ENCODE data around the gene GCNT1. TPM values are rescaled to one million over a fixed set of nuclear protein-coding genes. Genes with fewer than 3 reads are reported as not detected.

GCNT1 gene
- total and polyA plus RNA-seq, 2 of the 13 experiments (the other 11 are each of a cell fraction or from before 2014, with no cell fraction given) = 0.55 to 1.7 TPM

DNA sequence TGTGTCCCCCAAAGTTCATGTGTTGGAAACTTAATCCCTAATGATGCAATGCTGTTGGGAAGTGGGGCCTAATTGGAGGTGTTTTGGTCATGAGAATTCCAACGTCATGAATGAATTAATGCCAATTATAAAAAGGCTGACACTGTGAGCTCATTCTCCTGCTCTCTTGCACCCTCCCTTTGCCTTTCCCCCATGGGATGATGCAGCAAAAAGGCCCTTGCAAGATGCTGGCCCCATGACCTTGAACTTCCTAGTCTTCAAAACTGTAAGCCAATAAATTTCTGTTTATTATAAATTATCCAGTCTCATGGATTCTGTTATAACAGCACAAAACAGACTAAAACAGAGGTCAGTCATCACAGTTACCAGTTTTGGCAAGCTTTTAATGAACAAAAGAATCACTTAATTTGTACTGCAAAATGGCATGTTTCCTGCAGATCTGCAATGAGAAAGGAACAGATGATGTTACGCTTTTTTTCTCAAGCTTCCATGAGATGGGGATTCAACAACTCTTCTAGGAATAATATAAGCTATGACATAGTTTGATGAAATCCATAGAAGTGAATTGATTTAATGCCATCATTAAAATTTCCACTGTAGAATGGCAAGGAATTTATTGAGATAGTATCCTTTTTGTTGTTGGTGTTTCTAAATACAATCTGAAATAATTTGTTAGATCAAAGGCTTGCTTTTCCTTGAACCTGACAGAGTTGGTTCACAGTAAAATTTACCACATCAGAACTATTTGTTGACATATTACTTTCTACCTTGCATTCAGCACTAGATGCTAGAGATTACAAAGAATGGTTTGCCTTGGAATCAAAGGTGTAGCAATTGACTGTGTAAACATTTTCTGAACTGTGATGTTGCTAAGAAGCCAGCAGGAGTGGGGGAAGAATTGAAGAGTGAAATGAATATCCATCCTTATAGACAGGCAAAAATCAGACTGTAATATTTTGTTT lies 35.5 kb upstream of the GCNT1 start (continued):
- TF ChIP-seq ZNF639 (CRISPR knock-in tag; conservative IDR thresholded peaks at IDR 0.05) = no peak
- TF ChIP-seq NCOA1 (CRISPR knock-in tag; IDR thresholded peaks at IDR 0.05) = no peak
- no peak for TF ChIP-seq ZFX (CRISPR knock-in tag; IDR thresholded peaks at IDR 0.05; ENCODE audit: low read depth)
- TF ChIP-seq, protein P1, sequence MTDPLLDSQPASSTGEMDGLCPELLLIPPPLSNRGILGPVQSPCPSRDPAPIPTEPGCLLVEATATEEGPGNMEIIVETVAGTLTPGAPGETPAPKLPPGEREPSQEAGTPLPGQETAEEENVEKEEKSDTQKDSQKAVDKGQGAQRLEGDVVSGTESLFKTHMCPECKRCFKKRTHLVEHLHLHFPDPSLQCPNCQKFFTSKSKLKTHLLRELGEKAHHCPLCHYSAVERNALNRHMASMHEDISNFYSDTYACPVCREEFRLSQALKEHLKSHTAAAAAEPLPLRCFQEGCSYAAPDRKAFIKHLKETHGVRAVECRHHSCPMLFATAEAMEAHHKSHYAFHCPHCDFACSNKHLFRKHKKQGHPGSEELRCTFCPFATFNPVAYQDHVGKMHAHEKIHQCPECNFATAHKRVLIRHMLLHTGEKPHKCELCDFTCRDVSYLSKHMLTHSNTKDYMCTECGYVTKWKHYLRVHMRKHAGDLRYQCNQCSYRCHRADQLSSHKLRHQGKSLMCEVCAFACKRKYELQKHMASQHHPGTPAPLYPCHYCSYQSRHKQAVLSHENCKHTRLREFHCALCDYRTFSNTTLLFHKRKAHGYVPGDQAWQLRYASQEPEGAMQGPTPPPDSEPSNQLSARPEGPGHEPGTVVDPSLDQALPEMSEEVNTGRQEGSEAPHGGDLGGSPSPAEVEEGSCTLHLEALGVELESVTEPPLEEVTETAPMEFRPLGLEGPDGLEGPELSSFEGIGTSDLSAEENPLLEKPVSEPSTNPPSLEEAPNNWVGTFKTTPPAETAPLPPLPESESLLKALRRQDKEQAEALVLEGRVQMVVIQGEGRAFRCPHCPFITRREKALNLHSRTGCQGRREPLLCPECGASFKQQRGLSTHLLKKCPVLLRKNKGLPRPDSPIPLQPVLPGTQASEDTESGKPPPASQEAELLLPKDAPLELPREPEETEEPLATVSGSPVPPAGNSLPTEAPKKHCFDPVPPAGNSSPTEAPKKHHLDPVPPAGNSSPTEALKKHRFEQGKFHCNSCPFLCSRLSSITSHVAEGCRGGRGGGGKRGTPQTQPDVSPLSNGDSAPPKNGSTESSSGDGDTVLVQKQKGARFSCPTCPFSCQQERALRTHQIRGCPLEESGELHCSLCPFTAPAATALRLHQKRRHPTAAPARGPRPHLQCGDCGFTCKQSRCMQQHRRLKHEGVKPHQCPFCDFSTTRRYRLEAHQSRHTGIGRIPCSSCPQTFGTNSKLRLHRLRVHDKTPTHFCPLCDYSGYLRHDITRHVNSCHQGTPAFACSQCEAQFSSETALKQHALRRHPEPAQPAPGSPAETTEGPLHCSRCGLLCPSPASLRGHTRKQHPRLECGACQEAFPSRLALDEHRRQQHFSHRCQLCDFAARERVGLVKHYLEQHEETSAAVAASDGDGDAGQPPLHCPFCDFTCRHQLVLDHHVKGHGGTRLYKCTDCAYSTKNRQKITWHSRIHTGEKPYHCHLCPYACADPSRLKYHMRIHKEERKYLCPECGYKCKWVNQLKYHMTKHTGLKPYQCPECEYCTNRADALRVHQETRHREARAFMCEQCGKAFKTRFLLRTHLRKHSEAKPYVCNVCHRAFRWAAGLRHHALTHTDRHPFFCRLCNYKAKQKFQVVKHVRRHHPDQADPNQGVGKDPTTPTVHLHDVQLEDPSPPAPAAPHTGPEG (CRISPR knock-in tag; IDR thresholded peaks at IDR 0.05) = no peak
- no peak for TF ChIP-seq ZBTB10 (CRISPR knock-in tag; IDR thresholded peaks at IDR 0.05; ENCODE audit: borderline replicate concordance)
- no peak for TF ChIP-seq ATAD3A (CRISPR knock-in tag; IDR thresholded peaks at IDR 0.05)
- TF ChIP-seq RCOR2 (CRISPR knock-in tag; IDR thresholded peaks at IDR 0.05) = peak; percentile 71; the same call in 1 of the 2 replicates
- TF ChIP-seq, protein P2, sequence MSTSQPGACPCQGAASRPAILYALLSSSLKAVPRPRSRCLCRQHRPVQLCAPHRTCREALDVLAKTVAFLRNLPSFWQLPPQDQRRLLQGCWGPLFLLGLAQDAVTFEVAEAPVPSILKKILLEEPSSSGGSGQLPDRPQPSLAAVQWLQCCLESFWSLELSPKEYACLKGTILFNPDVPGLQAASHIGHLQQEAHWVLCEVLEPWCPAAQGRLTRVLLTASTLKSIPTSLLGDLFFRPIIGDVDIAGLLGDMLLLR (CRISPR knock-in tag; IDR thresholded peaks at IDR 0.05) = no peak
- TF ChIP-seq NPAS2 (CRISPR knock-in tag; IDR thresholded peaks at IDR 0.05; ENCODE audit: borderline replicate concordance) = no peak
- peak; percentile 54; the same call in 1 of the 2 replicates for TF ChIP-seq ZNF292 (CRISPR knock-in tag; IDR thresholded peaks at IDR 0.05; ENCODE audit: borderline replicate concordance, low read depth)
- no peak for TF ChIP-seq ZNF33B (CRISPR knock-in tag; IDR thresholded peaks at IDR 0.05)
- no peak for TF ChIP-seq ZBTB2 (CRISPR knock-in tag; IDR thresholded peaks at IDR 0.05; ENCODE audit: low read depth)
- no peak for TF ChIP-seq REPIN1 (CRISPR knock-in tag; IDR thresholded peaks at IDR 0.05; ENCODE audit: borderline replicate concordance, low read depth)
- TF ChIP-seq, protein P3, sequence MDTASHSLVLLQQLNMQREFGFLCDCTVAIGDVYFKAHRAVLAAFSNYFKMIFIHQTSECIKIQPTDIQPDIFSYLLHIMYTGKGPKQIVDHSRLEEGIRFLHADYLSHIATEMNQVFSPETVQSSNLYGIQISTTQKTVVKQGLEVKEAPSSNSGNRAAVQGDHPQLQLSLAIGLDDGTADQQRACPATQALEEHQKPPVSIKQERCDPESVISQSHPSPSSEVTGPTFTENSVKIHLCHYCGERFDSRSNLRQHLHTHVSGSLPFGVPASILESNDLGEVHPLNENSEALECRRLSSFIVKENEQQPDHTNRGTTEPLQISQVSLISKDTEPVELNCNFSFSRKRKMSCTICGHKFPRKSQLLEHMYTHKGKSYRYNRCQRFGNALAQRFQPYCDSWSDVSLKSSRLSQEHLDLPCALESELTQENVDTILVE (CRISPR knock-in tag; IDR thresholded peaks at IDR 0.05) = no peak
